ENCODE results near the gene IFNK. TPM values are rescaled to one million over a fixed set of nuclear protein-coding genes. Genes with fewer than 3 reads are reported as not detected.

The IFNK gene
- total and polyA plus RNA-seq, 12 donors = not detected

- H3K27me3 ChIP-seq = no peaks in the 10 kb centered on the region
- DNase-seq = no peak
- no peak overlapping the region for H3K4me3 ChIP-seq
- H3K36me3 ChIP-seq (replicated peaks in 1 of 2) = no peaks in the 10 kb centered on the region
- 87 to 100% (median 96%) methylated on average over 1 of the region's 1 CpG for WGBS, 4 donors
- H3K9me3 ChIP-seq (replicated peaks in 1 of 3) = no peaks in the 10 kb centered on the region
- H3K27ac ChIP-seq = no peak overlapping the region
- H3K4me1 ChIP-seq (replicated peaks in 1 of 2) = peaks cover 7 to 21% of the 10 kb centered on the region in 2 donors
- intact Hi-C loops (cut with DNase I) = no loop called here
- TF ChIP-seq CTCF (IDR thresholded peaks at IDR 0.05) (no peak), POLR2A (IDR thresholded peaks at IDR 0.05) (no peak)
These were observed 13.7 kb downstream of the IFNK start for GRCh38 chr9:27537756-27538155.

GRCh38 chr9:27538647-27539046 lies 14.6 kb downstream of the IFNK start:
- Histone ChIP-seq H3K27me3 (no peaks in the 10 kb centered on the region), H3K9me3 (replicated peaks in 1 of 3) (no peaks in the 10 kb centered on the region), H3K4me3 (no peak overlapping the region), H3K36me3 (replicated peaks in 1 of 2) (no peaks in the 10 kb centered on the region), H3K27ac (no peak overlapping the region), H3K4me1 (replicated peaks in 1 of 2) (peaks cover 7 to 21% of the 10 kb centered on the region in 2 donors)
- DNase-seq = no peak
- intact Hi-C loops (cut with DNase I) = no loop called here
- TF ChIP-seq CTCF (IDR thresholded peaks at IDR 0.05) (no peak), POLR2A (IDR thresholded peaks at IDR 0.05) (no peak)
- WGBS, 4 donors = 79 to 96% (median 89%) methylated on average over 3 of the region's 3 CpGs

- no peaks in the 10 kb centered on the region for H3K36me3 ChIP-seq (replicated peaks in 1 of 2)
- TF ChIP-seq POLR2A (IDR thresholded peaks at IDR 0.05) (no peak), CTCF (IDR thresholded peaks at IDR 0.05) (no peak)
- H3K4me3 ChIP-seq = no peak overlapping the region
- H3K4me1 ChIP-seq (replicated peaks in 1 of 2) = peaks cover 7 to 21% of the 10 kb centered on the region in 2 donors
- H3K9me3 ChIP-seq (replicated peaks in 1 of 3) = no peaks in the 10 kb centered on the region
- H3K27ac ChIP-seq = peak overlapping the region in 3 of 5 donors; percentile 9 to 56 (median 23)
- no peaks in the 10 kb centered on the region for H3K27me3 ChIP-seq
- DNase-seq = peak in 4 of 7 donors; percentile 18 to 43 (median 34)
- intact Hi-C loops (cut with DNase I) = no loop called here
- 47 to 60% (median 55%) methylated on average over 5 of the region's 5 CpGs for WGBS, 4 donors
These were observed 15.7 kb downstream of the IFNK start for GRCh38 chr9:27539479-27540441.

GRCh38 chr9:27540502-27540901 lies 16.4 kb downstream of the IFNK start:
- intact Hi-C loops (cut with DNase I) = no loop called here
- Histone ChIP-seq H3K4me3 (no peak overlapping the region), H3K27me3 (no peaks in the 10 kb centered on the region), H3K27ac (peak overlapping the region in 1 of 5 donors; percentile 56), H3K4me1 (replicated peaks in 1 of 2) (peaks cover 7 to 25% of the 10 kb centered on the region in 2 donors), H3K9me3 (replicated peaks in 1 of 3) (no peaks in the 10 kb centered on the region), H3K36me3 (replicated peaks in 1 of 2) (no peaks in the 10 kb centered on the region)
- no peak for DNase-seq
- WGBS, 4 donors = 57 to 75% (median 66%) methylated on average over 1 of the region's 1 CpG
- no peak for TF ChIP-seq CTCF (IDR thresholded peaks at IDR 0.05)
- no peak for TF ChIP-seq POLR2A (IDR thresholded peaks at IDR 0.05)

Data from adrenal gland (tissue), 12 donors.